ENCODE results near the gene RFTN1.
"Not testable (repeated sequence)": the region's sequence is repeated elsewhere in the genome, so short reads cannot be mapped to it uniquely, and the experiment has no call there.

The RFTN1 gene

GRCh38 chr3:16506451-16506850, 7.0 kb downstream of the RFTN1 start:
- no peak for DNase-seq

DNA sequence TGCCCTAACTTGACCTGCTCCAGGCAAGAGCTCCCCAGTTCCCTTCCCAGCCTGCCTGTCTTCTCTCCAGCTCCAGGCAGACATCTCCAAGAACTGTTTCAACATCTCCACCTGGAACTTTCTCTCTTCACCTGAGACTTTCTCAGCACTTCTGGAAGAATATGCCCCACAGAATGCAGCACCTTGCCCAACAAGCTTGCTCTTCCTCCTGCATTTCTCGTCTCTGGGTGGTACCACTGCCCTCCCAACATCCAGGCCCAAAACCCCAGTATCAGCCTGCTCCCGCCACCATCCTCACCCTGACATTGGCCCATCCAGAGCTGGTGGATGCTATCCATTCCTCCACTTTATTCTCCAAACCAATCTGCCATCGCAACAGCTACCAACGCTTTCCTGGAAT, 8.8 kb downstream of the RFTN1 start:
- DNase-seq: no peak

GRCh38 chr3:16504242-16504641, 9.3 kb downstream of the RFTN1 start:
- DNase-seq: no peak

- DNase-seq: no peak
Measured at GRCh38 chr3:16503191-16503776, 10.2 kb downstream of the RFTN1 start.

DNA sequence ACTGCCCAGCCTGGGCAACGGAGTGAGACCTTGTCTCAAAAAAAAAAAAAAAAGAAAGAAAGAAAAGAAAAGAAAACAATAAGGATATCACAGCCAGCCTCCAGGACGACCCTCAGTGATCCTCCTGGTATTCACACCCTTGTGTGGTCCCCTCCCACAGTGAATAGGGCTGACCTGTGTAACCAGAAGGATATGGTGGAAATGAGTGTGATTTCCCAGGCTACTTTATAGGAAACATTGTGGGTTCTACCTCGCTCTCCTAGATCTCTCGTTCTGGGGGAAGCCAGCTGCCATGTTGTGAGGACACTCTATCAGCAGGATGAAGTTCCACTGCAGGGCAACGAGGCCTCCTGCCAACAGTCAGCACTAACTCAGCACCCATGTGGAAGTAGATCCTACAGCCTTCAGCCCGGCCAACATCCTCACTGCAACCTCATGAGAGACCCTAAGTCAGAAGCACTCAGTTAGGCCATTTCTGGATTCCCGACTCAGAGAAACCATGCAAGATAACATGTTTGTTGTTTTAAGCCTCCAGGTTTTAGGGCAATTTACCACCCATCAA, 11.1 kb downstream of the RFTN1 start:
- no peak for DNase-seq

- DNase-seq: no peak
Measured at GRCh38 chr3:16501376-16501775, 12.1 kb downstream of the RFTN1 start.

- DNase-seq: no peak
Measured at GRCh38 chr3:16500911-16501310, 12.6 kb downstream of the RFTN1 start.

- DNase-seq: no peak
Measured at GRCh38 chr3:16500093-16500492, 13.4 kb downstream of the RFTN1 start.

DNA sequence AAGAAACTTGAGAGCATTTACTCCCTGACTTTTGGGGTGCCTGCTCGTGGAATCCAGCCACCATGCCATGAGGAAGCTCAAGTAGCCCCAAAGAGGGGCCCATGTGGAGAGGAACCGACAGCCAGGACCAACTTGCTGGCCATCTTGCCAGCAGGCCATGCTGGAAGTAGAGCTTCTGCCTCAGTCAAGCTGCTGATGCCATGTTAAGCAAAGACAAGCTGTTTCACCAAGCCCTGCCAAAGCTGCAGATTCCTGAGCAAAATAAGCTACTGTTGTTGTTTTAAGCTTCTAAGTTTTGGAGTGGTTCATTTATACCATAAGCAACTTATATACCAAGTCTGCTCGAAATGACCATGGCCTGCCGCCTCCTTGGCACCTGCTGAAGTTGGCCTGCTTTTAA, 14.1 kb downstream of the RFTN1 start:
- no peak for DNase-seq

DNA sequence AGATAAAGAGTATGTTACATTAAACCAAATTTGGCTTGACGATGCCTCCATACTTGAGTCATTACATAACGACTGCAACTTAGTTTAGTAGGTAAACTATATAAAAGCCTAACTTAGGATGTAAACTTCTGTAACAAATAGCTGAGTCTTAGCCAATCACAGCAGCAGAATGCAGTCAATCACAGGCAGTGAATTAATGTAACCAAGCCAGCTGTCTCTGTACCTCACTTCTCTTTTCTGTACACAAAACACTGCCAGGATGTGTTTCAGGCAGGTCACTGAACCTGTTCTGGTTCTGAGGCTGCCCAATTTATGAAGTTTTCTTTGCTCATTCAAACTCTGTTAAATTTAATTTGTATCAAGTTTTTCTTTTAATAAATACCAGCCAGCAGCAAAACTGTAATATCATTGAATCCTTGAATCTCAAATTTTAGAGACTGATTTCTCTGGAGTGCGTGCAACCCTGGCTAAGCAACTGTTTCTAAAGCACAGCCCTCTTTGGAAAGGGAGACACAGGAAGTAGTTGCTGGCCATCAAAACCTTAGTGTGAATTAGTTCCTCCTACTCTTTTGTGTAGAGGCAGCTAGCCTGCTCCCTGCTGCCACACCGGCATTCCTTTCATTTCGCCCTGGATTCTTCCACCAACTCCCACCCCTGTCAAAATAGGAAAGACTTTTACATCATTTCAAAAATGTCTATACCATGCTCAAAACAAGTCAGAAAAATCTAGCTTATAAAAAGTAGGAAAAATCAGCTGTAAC, 15.2 kb downstream of the RFTN1 start:
- no peak for DNase-seq

GRCh38 chr3:16496408-16497222, 16.9 kb downstream of the RFTN1 start:
- DNase-seq: no peak

DNA sequence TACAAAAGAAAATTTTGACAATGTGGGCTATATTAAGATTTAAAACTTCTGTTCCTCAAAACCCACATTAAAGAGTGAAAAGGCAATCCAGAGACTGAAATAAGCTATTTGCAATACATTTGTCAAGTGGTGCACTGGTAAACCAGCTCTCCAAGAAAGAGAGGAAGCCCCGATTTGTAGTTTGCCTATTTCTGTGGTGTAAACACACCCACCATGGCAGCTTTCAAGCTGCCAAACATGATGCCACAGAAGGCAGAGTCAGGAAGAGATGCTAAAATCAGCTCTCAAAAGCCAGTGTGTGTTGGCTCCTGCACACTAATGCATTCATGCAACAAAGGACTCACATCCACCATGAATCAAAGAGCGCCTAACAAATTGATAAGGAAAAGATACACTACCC, 17.5 kb downstream of the RFTN1 start:
- DNase-seq: no peak

GRCh38 chr3:16494814-16495431, 18.6 kb downstream of the RFTN1 start:
- DNase-seq: no peak

DNA sequence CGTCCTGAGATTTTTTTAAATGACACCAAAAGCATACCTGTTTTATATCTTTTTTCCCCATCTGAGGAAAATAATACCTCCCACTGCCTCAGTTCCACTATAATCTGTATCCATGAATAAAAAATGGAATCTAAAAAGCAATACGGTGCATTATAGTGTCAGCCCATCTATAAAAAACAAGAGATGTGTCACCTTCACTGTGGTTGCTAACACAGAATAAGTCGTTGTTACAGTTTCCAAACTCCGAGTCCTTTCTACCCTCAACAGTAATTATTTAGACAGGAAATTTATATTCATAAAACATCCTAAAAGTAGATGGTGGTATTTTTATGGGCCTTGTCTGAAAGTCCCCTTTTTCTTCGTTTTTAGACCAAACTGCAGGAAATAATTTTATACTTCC, 19.4 kb downstream of the RFTN1 start:
- no peak for DNase-seq

- DNase-seq: peak; percentile 7
Measured at GRCh38 chr3:16490062-16490619, 23.4 kb downstream of the RFTN1 start.

DNA sequence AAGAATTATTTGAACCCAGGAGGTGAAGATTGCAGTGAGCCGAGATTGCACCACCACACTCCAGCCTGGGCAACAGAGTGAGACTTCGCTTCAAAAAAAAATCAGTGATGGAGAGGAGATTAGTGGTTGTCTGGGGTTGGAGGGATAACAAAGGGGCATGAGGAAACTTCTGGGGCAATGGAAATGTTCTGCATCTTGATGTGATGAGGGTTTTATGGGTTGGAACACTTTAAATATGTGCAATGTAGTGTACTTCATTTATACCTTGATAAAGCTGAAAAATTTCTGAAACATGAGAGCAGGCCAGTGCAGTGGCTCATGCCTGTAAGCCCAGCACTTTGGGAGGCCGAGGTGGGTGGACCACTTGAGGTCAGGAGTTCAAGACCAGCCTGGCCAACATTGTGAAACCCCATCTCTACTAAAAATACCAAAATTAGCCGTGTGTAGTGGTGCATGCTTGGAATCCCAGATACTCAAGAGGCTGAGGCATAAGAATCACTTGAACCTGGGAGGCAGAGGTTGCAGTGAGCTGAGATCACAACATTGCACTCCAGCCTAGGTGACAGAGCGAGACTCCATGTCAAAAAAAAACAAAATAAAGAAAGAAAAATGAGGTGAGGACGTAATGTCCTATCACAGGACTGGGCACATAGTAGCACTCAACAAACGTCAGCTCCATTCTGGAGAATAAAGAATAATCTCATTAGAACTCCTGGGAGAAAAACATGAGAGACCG, 24.0 kb downstream of the RFTN1 start:
- not testable (repeated sequence) for DNase-seq

DNA sequence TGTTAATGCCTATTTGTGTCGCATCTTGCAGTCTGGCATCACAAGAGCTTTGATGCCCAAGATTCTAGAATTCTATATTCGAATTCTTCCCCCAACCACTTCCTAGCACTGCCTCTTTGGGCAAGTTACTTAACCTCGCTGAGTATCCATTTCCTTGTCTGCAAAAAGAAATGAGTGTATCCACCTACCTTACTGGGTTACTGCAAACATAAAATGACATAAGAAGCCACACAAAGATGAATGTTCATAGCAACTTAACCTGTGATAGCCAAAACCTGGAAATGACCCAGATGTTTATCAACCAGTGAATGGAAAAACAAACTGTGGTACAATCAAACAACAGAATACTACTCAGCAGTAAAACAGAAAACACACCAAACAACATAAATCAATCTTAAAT, 24.9 kb downstream of the RFTN1 start:
- no peak for DNase-seq

DNA sequence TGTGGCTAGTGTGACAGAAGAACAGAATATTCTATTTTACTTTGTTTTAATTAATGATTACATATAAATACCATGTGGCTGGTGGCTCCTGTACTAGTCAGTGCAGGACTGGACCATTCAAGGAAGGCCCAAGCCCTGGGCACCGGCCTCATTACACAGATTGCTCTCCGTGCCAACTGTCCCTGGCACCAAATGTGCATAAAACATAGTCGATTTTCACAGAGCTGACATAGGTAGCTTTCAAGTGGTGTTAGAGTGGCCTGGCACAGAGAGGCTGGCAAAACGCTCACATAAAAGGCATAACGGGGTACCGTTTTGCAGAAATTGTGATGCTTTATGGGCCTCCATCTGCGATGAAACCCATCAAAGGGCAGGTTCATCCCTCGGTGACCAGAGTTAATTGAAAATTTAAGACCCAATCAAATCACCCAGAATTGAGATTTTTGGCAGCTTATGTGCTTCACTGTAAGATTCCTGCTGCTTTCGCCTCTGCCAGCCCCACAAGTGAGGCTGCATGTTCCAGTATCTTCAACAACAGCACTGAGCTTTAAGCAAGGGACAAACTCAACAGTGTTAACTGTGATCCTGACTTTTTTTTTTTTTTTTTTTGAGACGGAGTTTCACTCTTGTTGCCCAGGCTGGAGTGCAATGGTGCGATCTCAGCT, 25.9 kb downstream of the RFTN1 start:
- DNase-seq: no peak

DNA sequence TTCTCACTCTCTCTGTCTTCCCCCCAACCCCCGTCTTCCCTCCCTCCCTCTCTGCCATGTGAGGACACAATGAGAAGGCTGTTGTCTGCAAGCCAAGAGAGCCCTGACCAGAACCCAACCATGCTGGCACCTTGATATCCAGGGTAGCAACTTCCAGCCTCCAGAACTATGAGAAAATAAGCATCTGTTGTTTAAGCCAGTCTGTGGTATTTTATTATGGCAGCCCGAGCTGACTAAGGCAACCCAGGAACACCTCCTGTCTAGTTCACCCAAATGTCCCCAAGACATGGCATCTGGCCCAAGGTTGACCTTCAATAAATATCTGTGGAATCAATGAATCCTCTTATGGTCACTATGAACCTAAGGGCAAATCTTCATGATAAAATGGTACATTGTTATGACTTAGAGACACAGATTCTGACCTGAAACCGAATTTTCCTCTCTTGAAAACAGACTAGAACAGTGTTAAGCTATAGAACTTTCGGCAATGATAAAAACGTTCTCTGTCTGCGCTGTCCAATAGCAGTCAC, 26.5 kb downstream of the RFTN1 start:
- no peak for DNase-seq

DNA sequence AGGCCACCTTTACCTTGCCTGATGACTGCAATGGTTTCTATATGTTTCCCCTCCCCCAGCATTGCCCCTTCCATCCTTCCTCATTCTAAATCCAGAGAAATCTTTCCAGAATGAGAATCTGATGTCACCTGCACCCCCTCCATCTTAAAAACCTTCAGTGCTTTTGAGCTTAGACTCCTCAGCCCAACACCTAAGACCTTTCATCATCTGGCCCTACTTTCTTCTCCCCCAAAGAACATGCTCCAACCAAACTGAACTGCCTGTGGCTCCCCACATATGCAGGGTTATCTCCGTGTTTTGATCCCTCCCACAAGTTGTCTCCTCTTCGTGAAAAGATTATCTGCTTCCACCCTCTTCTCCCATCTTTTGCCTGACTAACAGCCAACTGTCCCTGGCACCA, 27.3 kb downstream of the RFTN1 start:
- no peak for DNase-seq

DNA sequence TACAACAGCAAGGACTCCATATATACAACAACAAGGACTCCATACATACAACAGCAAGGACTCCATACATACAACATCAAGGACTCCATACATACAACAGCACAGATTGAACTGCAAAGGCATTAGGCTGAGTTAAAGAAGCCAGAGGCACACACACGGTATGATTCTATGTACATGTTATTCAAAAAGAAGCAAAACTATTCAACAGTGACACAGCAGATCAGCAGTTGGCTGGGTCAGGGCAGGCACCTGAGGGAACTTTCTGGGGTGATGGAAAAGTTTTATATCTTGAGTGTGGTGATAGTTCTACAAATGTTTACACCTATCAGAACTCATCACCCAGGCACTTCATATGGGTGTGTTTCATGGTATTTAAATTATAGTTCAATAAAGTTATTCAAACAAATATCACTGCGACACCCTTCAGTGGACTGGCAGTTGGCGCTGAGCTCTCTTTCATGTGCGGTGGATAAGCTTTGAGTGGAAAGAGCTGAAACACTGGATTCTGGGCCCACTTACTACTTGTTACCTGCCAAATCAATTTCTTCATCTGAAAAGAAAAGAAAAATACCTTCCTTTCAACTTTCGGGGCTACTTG, 28.0 kb downstream of the RFTN1 start:
- no peak for DNase-seq

All from NCI-H748 treated with DMSO at 0.1 percent for 48 hours (cell line).